Hepatocyte (in vitro differentiated cells): ENCODE measurements around the gene SPATA1. TPM values are rescaled to one million over a fixed set of nuclear protein-coding genes. Genes with fewer than 3 reads are reported as not detected.
A peak's percentile ranks its signal among the peaks of the same experiment; 100 is the strongest.

Experiments used
- DNase-seq: peaks from one replicate; pipeline ENCODE4 v3.0.0-alpha.2; 2016; ENCODE audit warnings: low spot score
- H2AFZ ChIP-seq: fragments of 200-600 bp; sonication (generic); 2 replicates; pipeline ENCODE4 v1.6.0; 2016; ENCODE audit warnings: antibody characterized with exemption, mild to moderate bottlenecking
- H3K27ac ChIP-seq: fragments of 200-600 bp; sonication (generic); 2 replicates; pipeline ENCODE4 v1.5.1; 2016; ENCODE audit warnings: mild to moderate bottlenecking
- H3K27me3 ChIP-seq: fragments of 200-600 bp; sonication (generic); 2 replicates; pipeline ENCODE4 v1.6.1; 2016
- H3K36me3 ChIP-seq: fragments of 200-600 bp; sonication (generic); replicated peaks from 2 replicates; pipeline ENCODE4 v1.5.1; 2016; ENCODE audit warnings: low read depth; ENCODE audit not compliant: insufficient read depth
- H3K4me1 ChIP-seq: fragments of 200-600 bp; sonication (generic); 2 replicates; pipeline ENCODE4 v1.5.1; 2016; ENCODE audit warnings: mild to moderate bottlenecking, moderate library complexity; ENCODE audit not compliant: insufficient read depth
- H3K4me2 ChIP-seq: fragments of 200-600 bp; sonication (generic); 2 replicates; pipeline ENCODE4 v1.6.0; 2016
- H3K4me3 ChIP-seq: fragments of 200-600 bp; sonication (generic); 2 replicates; pipeline ENCODE4 v1.5.1; 2016; ENCODE audit warnings: mild to moderate bottlenecking
- H3K79me2 ChIP-seq: fragments of 200-600 bp; sonication (generic); 2 replicates; pipeline ENCODE4 v1.6.0; 2017; ENCODE audit warnings: mild to moderate bottlenecking
- H3K9me2 ChIP-seq: fragments of 200-600 bp; sonication (generic); replicated peaks from 2 replicates; pipeline ENCODE4 v1.6.0; 2017; ENCODE audit warnings: mild to moderate bottlenecking; ENCODE audit not compliant: insufficient read depth
- H3K9me3 ChIP-seq: fragments of 200-600 bp; sonication (generic); 2 replicates; pipeline ENCODE4 v1.5.1; 2016; ENCODE audit warnings: low read depth, mild to moderate bottlenecking
- H4K20me1 ChIP-seq: fragments of 200-600 bp; sonication (generic); 2 replicates; pipeline ENCODE4 v1.6.0; 2016; ENCODE audit warnings: mild to moderate bottlenecking; ENCODE audit not compliant: insufficient read depth, poor library complexity, severe bottlenecking
- CTCF ChIP-seq: fragments of 200-600 bp; sonication (generic); IDR thresholded peaks from 2 replicates; pipeline ENCODE4 v1.5.1; 2016; ENCODE audit warnings: antibody characterized with exemption, mild to moderate bottlenecking; ENCODE audit not compliant: poor library complexity
- EZH2 ChIP-seq: fragments of 200-600 bp; sonication (generic); IDR thresholded peaks from 2 replicates; pipeline ENCODE4 v1.6.1; 2016; ENCODE audit warnings: antibody characterized with exemption, mild to moderate bottlenecking, borderline replicate concordance
- EZH2phosphoT487 ChIP-seq: fragments of 200-600 bp; sonication (generic); IDR thresholded peaks from one replicate; pipeline ENCODE4 v1.6.1; 2018; ENCODE audit warnings: antibody characterized with exemption, mild to moderate bottlenecking, low read depth, moderate library complexity; ENCODE audit not compliant: unreplicated experiment, severe bottlenecking
- WGBS: methylation state at CpG from one replicate; pipeline ENCODE4 v1.1.6; 2016; ENCODE audit warnings: low lambda C conversion rate; ENCODE audit errors: missing lambda C conversion rate; 5-methylcytosine and 5-hydroxymethylcytosine counted together
- polyA plus RNA-seq: library from polyadenylated mRNA; unstranded; fragments of >200 nt; fragmentation: Nextera tagmentation; extraction: Ambion mirVana; gene quantifications from 2 replicates; pipeline ENCODE4 v1.2.1, GENCODE V29; 2016
- total RNA-seq: library from RNA; depleted of rRNA; stranded (reverse); fragments of >200 nt; gene quantifications from 2 replicates; pipeline ENCODE4 v1.2.3, GENCODE V29; 2014

The SPATA1 gene
- total and polyA plus RNA-seq, 2 experiments from 2014 or later = 0.70 to 0.90 TPM

- peak overlapping the region; percentile 52 for H2AFZ ChIP-seq
- peaks cover 9% of the 10 kb centered on the region for H3K4me1 ChIP-seq
- no peak overlapping the region for H3K4me3 ChIP-seq
- H3K27me3 ChIP-seq = no peaks in the 10 kb centered on the region
- no peaks in the 10 kb centered on the region for H3K36me3 ChIP-seq
- H3K9me3 ChIP-seq = no peaks in the 10 kb centered on the region
- DNase-seq = peak; percentile 72
- TF ChIP-seq EZH2phosphoT487 = no peak
- TF ChIP-seq EZH2 = no peak
- TF ChIP-seq CTCF = no peak
- no peaks in the 10 kb centered on the region for H3K9me2 ChIP-seq
- H4K20me1 ChIP-seq = no peaks in the 10 kb centered on the region
- peak overlapping the region; percentile 51 for H3K4me2 ChIP-seq
- peak overlapping the region; percentile 83 for H3K27ac ChIP-seq
- H3K79me2 ChIP-seq = no peaks in the 10 kb centered on the region
- 57% methylated on average over 7 of the region's 7 CpGs for WGBS
Measured at GRCh38 chr1:84582802-84583587, 76.8 kb downstream of the SPATA1 start.

GRCh38 chr1:84583648-84584047 lies 77.5 kb downstream of the SPATA1 start:
- no peak for DNase-seq
- H3K9me3 ChIP-seq = no peaks in the 10 kb centered on the region
- 60% methylated on average over 10 of the region's 10 CpGs for WGBS
- no peaks in the 10 kb centered on the region for H3K36me3 ChIP-seq
- no peak overlapping the region for H3K4me3 ChIP-seq
- peak overlapping the region; percentile 83 for H3K27ac ChIP-seq
- H2AFZ ChIP-seq = peak overlapping the region; percentile 52
- peaks cover 9% of the 10 kb centered on the region for H3K4me1 ChIP-seq
- peak overlapping the region; percentile 51 for H3K4me2 ChIP-seq
- H3K27me3 ChIP-seq = no peaks in the 10 kb centered on the region
- H3K79me2 ChIP-seq = no peaks in the 10 kb centered on the region
- TF ChIP-seq EZH2phosphoT487 (no peak), EZH2 (no peak), CTCF (no peak)
- H3K9me2 ChIP-seq = no peaks in the 10 kb centered on the region
- H4K20me1 ChIP-seq = no peaks in the 10 kb centered on the region

- 81% methylated on average over 2 of the region's 2 CpGs for WGBS
- H3K27ac ChIP-seq = peak overlapping the region; percentile 83
Measured at GRCh38 chr1:84584126-84584525, 77.9 kb downstream of the SPATA1 start.

More at GRCh38 chr1:84584126-84584525, 77.9 kb downstream of the SPATA1 start:
- TF ChIP-seq EZH2phosphoT487 (no peak), CTCF (no peak), EZH2 (no peak)
- H3K79me2 ChIP-seq = no peaks in the 10 kb centered on the region
- H3K9me2 ChIP-seq = no peaks in the 10 kb centered on the region
- H3K4me1 ChIP-seq = peaks cover 9% of the 10 kb centered on the region
- no peaks in the 10 kb centered on the region for H3K27me3 ChIP-seq
- H3K4me2 ChIP-seq = peak overlapping the region; percentile 51
- no peaks in the 10 kb centered on the region for H3K36me3 ChIP-seq
- no peaks in the 10 kb centered on the region for H4K20me1 ChIP-seq
- H2AFZ ChIP-seq = no peak overlapping the region
- H3K9me3 ChIP-seq = no peaks in the 10 kb centered on the region
- no peak for DNase-seq
- H3K4me3 ChIP-seq = no peak overlapping the region
